ENCODE data around the gene GFRAL. TPM values are rescaled to one million over a fixed set of nuclear protein-coding genes. Genes with fewer than 3 reads are reported as not detected.

The GFRAL gene
- total RNA-seq, 1 experiment from 2014 or later, result not detected

- RAD21 ChIA-PET (ENCODE audit: low non-redundant PET in 1 of 2, low total read pairs in 2 of 2, uncharacterized antibody in 2 of 2, unreplicated experiment in 2 of 2), result no interaction called here
- H3K79me2 ChIP-seq (ENCODE audit: insufficient read depth, low read length), result no peaks in the 10 kb centered on the region
- H3K4me3 ChIP-seq (replicated peaks in 1 of 2; ENCODE audit: low read depth in 1 of 2, low read length in 2 of 2), result no peak overlapping the region
- H4K20me1 ChIP-seq (ENCODE audit: insufficient read depth), result no peaks in the 10 kb centered on the region; the same call in 1 of the 2 replicates
- no peak overlapping the region for H3K9ac ChIP-seq (ENCODE audit: low read length)
- DNase-seq (ENCODE audit: low read depth, low spot score) (no peak), ATAC-seq (no peak)
- H2AFZ ChIP-seq (ENCODE audit: low read depth, low read length, poor library complexity, severe bottlenecking), result no peak overlapping the region
- TF ChIP-seq ZNF274 (IDR thresholded peaks at IDR 0.05; ENCODE audit: low read depth, low read length), result no peak
- TF ChIP-seq YY1 (IDR thresholded peaks at IDR 0.05; ENCODE audit: extremely low read depth, insufficient replicate concordance, low read depth, low read length), result no peak
- TF ChIP-seq, protein P1, sequence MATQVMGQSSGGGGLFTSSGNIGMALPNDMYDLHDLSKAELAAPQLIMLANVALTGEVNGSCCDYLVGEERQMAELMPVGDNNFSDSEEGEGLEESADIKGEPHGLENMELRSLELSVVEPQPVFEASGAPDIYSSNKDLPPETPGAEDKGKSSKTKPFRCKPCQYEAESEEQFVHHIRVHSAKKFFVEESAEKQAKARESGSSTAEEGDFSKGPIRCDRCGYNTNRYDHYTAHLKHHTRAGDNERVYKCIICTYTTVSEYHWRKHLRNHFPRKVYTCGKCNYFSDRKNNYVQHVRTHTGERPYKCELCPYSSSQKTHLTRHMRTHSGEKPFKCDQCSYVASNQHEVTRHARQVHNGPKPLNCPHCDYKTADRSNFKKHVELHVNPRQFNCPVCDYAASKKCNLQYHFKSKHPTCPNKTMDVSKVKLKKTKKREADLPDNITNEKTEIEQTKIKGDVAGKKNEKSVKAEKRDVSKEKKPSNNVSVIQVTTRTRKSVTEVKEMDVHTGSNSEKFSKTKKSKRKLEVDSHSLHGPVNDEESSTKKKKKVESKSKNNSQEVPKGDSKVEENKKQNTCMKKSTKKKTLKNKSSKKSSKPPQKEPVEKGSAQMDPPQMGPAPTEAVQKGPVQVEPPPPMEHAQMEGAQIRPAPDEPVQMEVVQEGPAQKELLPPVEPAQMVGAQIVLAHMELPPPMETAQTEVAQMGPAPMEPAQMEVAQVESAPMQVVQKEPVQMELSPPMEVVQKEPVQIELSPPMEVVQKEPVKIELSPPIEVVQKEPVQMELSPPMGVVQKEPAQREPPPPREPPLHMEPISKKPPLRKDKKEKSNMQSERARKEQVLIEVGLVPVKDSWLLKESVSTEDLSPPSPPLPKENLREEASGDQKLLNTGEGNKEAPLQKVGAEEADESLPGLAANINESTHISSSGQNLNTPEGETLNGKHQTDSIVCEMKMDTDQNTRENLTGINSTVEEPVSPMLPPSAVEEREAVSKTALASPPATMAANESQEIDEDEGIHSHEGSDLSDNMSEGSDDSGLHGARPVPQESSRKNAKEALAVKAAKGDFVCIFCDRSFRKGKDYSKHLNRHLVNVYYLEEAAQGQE (IDR thresholded peaks at IDR 0.05; ENCODE audit: low read depth), result no peak
- TF ChIP-seq, protein P2, sequence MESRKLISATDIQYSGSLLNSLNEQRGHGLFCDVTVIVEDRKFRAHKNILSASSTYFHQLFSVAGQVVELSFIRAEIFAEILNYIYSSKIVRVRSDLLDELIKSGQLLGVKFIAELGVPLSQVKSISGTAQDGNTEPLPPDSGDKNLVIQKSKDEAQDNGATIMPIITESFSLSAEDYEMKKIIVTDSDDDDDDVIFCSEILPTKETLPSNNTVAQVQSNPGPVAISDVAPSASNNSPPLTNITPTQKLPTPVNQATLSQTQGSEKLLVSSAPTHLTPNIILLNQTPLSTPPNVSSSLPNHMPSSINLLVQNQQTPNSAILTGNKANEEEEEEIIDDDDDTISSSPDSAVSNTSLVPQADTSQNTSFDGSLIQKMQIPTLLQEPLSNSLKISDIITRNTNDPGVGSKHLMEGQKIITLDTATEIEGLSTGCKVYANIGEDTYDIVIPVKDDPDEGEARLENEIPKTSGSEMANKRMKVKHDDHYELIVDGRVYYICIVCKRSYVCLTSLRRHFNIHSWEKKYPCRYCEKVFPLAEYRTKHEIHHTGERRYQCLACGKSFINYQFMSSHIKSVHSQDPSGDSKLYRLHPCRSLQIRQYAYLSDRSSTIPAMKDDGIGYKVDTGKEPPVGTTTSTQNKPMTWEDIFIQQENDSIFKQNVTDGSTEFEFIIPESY (IDR thresholded peaks at IDR 0.05; ENCODE audit: extremely low read depth, insufficient replicate concordance, low read length), result no peak
- CTCF ChIA-PET, result no interaction called here
- H3K4me2 ChIP-seq (ENCODE audit: low read length), result no peak overlapping the region
- H3K4me1 ChIP-seq (ENCODE audit: control insufficient read depth in 1 of 2, insufficient read depth in 2 of 2, low read length in 2 of 2), result no peaks in the 10 kb centered on the region
- intact Hi-C loops (cut with micrococcal nuclease), result loop anchor here (5.0 kb wide), 1 partner anchor 160 kb away; no protein-coding TSS in a partner anchor
- H3K9me3 ChIP-seq (ENCODE audit: control insufficient read depth in 1 of 2, insufficient read depth in 1 of 2, low read depth in 1 of 2, low read length in 2 of 2), result no peaks in the 10 kb centered on the region
- no TSS peak for BruUV-seq (replicated peaks)
- no peaks in the 10 kb centered on the region for H3K36me3 ChIP-seq (ENCODE audit: control insufficient read depth in 1 of 2, insufficient read depth in 2 of 2, low read length in 2 of 2)
- H3K27me3 ChIP-seq (ENCODE audit: insufficient read depth, low read length), result peaks cover 76% of the 10 kb centered on the region
- no peaks in the 10 kb centered on the region for H3K9me2 ChIP-seq (ENCODE audit: insufficient read depth)
- no peak overlapping the region for H3K27ac ChIP-seq (ENCODE audit: low read depth, low read length)
- POLR2A ChIA-PET, result no interaction called here
Measured at GRCh38 chr6:55437141-55437540, 109.9 kb downstream of the GFRAL start.

All from HCT116 (cell line).